CMK (cell line): ENCODE measurements around the gene TTC34.
A peak's percentile ranks its signal among the peaks of the same experiment; 100 is the strongest.
"Not testable (repeated sequence)": the region's sequence is repeated elsewhere in the genome, so short reads cannot be mapped to it uniquely, and the experiment has no call there.

Experiments used
- DNase-seq: peaks from one replicate; pipeline ENCODE4 v3.0.0-alpha.2; 2010; ENCODE audit warnings: low read depth

TTC34 gene

DNA sequence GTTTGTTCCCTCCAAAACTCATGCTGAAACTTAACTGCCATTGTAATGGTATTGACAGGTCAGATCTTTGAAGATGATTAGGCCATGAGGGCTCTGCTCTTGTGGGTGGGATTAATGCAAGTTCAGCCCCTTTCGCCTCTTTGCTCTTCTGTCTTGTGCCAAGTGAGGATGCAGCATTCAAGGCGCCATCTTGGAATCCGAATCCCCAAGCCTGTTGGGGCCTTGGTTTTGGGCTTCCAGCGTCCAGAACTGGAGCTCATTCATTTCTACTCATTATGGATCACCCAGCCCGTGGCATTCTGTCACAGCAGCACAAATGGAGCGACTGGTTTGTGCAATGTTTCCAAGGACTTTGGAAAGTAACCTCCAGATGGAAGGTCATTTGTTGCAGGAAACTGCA is 5.6 kb downstream of the TTC34 start:
- DNase-seq, result no peak

GRCh38 chr1:2791027-2791760 is 10.3 kb downstream of the TTC34 start:
- no peak for DNase-seq

DNA sequence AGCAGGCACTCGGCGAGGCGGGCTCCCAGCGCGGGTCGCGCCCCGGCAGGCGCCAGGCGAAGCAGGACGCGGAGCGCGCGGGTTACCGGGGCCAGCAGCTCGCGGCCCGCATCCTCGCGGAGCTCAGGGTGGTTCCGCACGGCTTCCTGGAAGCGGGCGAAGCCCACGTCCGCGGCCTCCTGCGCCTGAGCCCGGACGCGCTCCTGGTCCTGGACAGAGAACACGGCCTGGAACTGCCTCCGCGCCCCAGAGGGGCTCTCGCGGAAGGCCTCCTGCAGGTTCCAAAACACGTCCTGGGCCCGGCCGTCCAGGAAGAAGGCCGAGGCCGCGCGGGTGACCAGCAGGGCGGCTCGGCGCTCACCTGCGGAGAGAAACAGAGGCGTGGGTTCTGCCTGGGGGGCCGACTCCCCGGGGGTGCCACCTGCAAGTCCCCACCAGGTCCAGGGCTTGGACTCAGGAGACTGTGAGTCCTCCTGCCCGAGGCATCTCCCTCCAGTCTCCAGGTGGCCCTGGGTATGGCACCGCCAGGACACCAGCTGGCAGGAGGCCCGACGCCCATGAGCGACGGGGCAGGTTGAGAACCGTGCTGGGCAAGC is 11.4 kb downstream of the TTC34 start:
- DNase-seq, result no peak

- no peak for DNase-seq
Measured at GRCh38 chr1:2789164-2789985, 12.1 kb downstream of the TTC34 start.

- no peak for DNase-seq
Measured at GRCh38 chr1:2788506-2789163, 12.9 kb downstream of the TTC34 start.

DNA sequence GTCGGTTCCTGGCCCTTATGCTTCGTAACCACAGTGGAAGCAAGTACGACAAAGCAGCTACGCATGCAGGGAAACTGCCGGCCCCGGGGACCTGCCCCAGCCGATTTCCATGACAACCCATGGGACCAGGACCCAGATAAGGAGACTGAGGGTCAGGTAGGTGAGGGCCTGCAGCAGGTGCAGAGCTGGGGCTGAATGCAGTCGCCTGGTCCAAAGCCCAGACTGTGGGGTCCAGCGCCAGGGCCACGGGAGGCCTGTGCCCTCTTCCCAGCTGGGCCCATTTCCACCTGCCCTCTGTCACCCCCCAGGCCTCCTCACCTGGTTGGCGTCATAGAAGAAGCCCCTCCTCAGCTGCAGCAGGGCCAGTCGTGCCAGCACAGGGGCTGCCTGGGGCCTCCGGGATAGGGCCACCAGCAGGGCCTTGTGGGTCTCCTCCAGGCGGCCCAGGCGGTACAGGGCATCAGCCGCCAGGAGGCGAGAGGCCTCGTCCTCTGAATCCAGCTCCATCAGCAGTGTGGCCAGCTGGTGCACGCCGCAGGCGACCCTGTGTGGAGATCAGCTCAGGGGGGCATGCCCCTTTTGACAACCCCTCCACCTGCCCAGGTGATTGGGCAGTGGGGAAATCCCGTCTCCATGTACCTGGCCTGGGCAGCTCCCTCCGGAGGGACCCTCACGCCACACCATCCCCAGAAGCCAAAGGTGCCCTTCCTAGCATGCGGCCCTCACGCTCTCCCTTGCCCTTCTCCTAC is 14.2 kb downstream of the TTC34 start:
- no peak for DNase-seq

DNA sequence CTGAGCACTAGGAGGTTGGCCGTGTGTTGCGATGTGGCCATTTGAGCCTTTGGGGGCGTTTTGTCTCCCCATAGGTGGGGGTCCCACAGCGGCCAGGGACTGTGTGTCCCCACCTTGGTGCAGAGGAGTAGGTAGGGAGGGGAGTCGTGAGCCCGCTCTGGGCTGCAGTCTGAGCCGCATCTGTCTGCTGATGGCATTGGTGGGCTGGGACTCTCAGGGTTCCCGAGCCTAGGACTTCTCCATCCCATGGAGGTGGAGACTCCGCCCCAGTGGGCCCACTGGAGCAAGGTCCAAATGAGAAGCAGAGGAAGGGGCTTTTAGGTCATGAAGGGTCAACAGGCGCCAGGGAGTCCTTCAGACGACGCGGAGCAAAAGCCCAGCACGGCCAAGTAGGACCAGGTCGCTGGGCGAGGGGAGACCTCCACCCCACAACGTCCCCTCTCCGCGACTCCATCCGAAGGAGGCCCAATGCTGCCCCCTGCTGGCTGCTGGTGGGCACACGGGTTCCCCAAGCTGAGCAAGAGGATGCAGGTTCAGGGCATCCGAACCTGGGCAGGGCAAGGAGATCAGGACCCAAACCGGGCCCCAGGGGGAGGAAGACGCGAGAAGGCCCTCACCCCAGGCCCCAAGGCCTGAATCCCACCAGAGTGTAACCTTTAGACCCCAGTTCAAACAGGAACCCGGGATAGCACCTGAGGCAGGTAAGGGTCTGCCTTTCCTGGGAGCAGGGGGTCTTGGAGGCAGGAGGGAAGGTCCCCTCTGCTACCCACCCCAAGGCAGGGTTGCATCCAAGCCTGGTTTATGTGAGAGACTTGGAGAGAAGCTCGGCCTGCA is 14.9 kb downstream of the TTC34 start:
- DNase-seq, result peak; percentile 35

DNA sequence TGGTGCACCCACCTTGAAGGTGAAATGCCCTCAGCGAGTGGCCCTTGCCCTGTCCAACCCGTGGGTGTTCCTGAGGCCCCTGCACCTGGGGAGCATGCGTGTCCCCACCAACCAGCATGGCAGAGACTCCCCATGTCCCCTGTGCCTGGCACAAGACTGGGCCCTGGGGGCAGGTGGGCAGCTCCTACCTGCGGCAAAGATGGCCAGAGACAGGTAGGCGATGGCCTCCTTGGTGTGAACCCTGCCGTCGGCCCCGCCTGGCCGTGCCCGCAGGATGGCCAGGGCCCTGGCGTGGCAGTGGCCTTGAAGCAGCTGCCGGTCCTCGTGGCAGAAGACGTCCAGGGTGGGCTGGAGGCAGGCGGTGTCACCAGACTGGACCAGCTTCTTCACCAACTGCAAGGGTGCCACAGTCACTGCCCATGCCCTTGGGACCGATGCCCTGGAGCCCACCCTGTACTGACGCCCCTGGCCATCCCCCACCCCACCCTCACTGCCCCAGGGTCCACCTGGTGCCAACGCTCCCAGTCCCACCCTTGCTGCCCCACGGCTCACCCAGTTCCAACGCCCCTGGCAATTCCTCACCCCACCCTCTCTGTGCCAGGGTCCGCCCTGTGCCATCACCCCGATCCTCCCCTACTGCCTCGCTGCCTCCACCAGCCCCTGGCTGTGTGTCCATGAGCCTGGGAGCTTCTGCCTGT is 15.7 kb downstream of the TTC34 start:
- no peak for DNase-seq

- no peak for DNase-seq
Measured at GRCh38 chr1:2784854-2785630, 16.5 kb downstream of the TTC34 start.

DNA sequence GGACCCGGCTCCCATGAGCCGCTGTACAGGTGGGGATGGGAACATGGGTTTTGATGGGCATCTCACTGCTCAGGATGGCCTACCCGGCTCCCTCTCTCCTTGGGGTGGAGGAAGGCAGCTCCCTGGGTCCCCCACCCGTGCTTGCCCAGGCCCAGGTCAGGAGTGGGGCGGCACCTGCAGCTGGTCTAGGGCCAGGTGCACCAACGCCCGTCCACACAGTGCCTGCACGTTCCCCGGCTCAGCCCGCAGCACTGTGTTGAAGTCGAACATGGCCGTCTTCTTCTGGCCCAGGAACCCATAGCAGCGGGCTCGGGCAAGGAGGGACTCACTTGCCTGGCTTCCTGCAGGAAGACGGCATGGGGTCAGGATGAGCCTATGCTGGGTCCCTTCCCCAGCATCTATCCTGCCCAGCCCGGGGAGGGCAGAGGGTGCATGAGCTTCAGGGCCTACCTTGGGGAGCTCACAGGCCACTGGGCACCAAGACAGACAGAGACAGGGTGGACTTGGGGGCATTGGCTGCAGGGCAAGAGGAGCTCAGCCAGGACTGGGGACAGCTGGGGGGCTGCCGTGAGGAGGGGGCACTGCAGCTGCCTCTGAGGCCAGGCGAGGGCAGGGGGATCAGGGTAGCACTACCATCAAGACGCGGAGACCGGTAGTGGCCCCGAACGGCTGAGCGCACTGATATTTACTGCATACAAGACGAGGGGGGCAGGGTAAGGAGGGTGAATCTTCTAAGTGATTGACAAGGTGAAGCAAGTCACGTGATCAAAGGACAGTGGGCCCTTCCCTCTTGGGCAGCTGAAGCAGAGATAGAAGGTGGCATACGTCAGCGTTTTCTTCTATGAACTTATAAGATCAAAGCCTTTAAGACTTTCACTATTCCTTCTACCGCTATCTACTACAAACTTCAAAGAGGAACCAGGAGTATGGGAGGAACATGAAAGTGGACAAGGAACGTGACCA is 17.8 kb downstream of the TTC34 start:
- DNase-seq, result no peak

GRCh38 chr1:2783069-2783434 is 18.4 kb downstream of the TTC34 start:
- DNase-seq, result no peak

GRCh38 chr1:2781627-2782026 is 19.9 kb downstream of the TTC34 start:
- DNase-seq, result no peak

DNA sequence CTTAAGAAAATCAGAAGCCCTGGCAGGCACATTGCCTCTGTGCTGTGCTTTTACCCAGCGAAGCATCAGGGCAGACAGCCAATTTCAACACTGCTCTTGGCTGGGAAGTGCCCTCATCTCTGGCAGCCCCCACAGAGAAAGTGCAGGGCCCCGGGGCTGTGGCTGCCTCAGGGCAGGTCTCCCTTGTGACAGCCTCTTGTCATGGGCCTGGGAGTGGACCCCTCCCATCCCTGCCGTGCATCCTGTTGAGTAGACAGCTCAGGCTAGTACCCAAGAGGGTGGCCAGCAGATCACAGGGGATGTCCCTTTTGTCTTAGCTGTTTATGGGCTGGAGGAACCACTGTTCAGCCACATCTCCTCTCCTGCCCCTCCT is 23.3 kb downstream of the TTC34 start:
- DNase-seq, result no peak

- DNase-seq, result no peak
Measured at GRCh38 chr1:2777424-2778219, 23.9 kb downstream of the TTC34 start.

DNA sequence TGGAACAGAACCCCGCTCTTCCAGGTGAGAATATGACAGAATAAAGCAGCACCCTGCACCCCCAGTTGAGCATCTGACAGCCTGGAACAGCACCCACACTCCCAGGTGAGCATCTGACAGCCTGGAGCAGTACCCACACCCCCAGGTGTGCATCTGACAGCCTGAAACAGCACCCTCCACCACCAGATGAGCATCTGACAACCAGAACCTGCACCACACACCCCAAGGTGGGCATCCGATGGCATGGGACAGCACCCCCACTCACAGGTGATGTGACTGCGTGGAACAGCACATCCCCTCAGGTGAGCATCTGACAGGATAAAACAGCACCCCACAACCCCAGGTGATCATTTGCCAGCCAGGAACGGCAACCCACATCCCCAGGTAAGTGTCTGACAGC is 26.2 kb downstream of the TTC34 start:
- not testable (repeated sequence) for DNase-seq

DNA sequence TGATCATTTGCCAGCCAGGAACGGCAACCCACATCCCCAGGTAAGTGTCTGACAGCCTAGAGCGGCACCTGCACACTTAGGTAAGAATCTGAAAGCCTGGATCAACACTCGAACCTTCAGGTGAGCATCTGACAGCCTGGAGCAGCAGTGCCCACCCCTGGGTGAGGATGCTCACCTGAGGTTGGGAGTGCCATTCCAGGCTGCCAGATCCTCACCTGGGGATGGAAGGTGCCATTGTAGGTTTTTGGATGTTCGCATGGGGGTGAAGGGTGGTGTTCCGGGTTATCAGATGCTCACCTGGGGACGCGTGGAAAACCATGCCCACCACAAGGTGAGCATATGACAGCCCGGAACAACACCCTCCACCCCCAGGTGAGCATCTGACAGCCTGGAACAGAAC is 33.4 kb downstream of the TTC34 start:
- DNase-seq, result not testable (repeated sequence)

- not testable (repeated sequence) for DNase-seq
Measured at GRCh38 chr1:2759433-2759832, 42.1 kb downstream of the TTC34 start.

DNA sequence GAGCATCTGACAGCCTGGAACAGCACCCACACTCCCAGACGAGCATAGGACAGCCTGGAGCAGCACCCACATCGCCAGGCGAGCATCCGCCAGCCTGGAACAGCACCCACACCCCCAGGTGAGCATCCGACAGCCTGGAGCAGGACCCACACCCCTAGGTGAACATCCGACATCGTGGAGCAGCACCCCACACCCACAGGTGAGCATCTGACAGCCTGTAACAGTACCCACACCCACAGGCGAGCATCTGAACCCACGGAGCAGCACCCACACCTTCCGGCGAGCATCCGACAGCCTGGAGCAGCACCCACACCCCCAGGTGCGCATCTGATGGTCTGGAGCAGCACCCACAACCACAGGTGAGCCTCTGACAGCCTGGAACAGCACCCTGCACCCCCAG is 44.0 kb downstream of the TTC34 start:
- not testable (repeated sequence) for DNase-seq
